WTC11 (cell line): Measurements from ENCODE around the gene ATF7. TPM values are rescaled to one million over a fixed set of nuclear protein-coding genes. Genes with fewer than 3 reads are reported as not detected.

Source experiments
- ATAC-seq: fragments of 200-7000 bp; cut with Tn5 transposase; 2 replicates; pipeline ENCODE4 v1.10.0; 2021; ENCODE audit warnings: mild to moderate bottlenecking, moderate library complexity
- CTCF ChIA-PET: fragments of 300-600 bp; sonication (Branson Sonifier 250); formaldehyde crosslinking; loops from one replicate; lab custom pipeline; 2021; ENCODE audit warnings: antibody characterized with exemption; lab: Charles Lee
- POLR2A ChIA-PET: fragments of 350-600 bp; sonication (Branson Sonifier 250); formaldehyde crosslinking; loops from one replicate; lab custom pipeline; 2021; ENCODE audit warnings: antibody characterized with exemption; lab: Charles Lee
- DNase-seq: peaks from one replicate; pipeline ENCODE4 v3.0.0; 2021; ENCODE audit warnings: low spot score
- H3K27ac Mint-ChIP-seq: 2 replicates; pipeline ENCODE4 v1.8.0; 2021; ENCODE audit warnings: mixed read lengths
- H3K27me3 Mint-ChIP-seq: 2 replicates; pipeline ENCODE4 v1.8.0; 2021; ENCODE audit warnings: low read depth, mild to moderate bottlenecking, moderate library complexity, mixed read lengths
- H3K36me3 Mint-ChIP-seq: 2 replicates; pipeline ENCODE4 v1.8.0; 2021; ENCODE audit warnings: mixed read lengths
- H3K4me1 Mint-ChIP-seq: 2 replicates; pipeline ENCODE4 v1.8.0; 2022; ENCODE audit warnings: mixed read lengths
- H3K4me3 Mint-ChIP-seq: 2 replicates; pipeline ENCODE4 v1.8.0; 2021; ENCODE audit warnings: mild to moderate bottlenecking, moderate library complexity, mixed read lengths
- H3K9me3 Mint-ChIP-seq: 2 replicates; pipeline ENCODE4 v1.8.0; 2021; ENCODE audit warnings: mixed read lengths
- E2F5 ChIP-seq: sonication (generic); formaldehyde crosslinking; IDR thresholded peaks from 2 replicates; pipeline ENCODE4 v1.8.1; 2022; ENCODE audit warnings: mild to moderate bottlenecking, moderate library complexity, missing genetic modification reagents
- EMX1 ChIP-seq: fragments of 250-450 bp; sonication (Bioruptor Pico); IDR thresholded peaks from 2 replicates; pipeline ENCODE4 v1.8.0; 2021; ENCODE audit warnings: mild to moderate bottlenecking
- ESRRA ChIP-seq: sonication (generic); formaldehyde crosslinking; IDR thresholded peaks from 2 replicates; pipeline ENCODE4 v1.8.1; 2022; ENCODE audit warnings: mild to moderate bottlenecking, missing genetic modification reagents, borderline replicate concordance
- JAZF1 ChIP-seq: fragments of 250-450 bp; sonication (Bioruptor Pico); IDR thresholded peaks from 2 replicates; pipeline ENCODE4 v1.9.0; 2021; ENCODE audit warnings: moderate library complexity, mild to moderate bottlenecking, inconsistent platforms
- MAX ChIP-seq: sonication (generic); formaldehyde crosslinking; IDR thresholded peaks from 2 replicates; pipeline ENCODE4 v1.8.0; 2022; ENCODE audit warnings: mild to moderate bottlenecking, missing genetic modification reagents
- NR1H2 ChIP-seq: sonication (generic); formaldehyde crosslinking; IDR thresholded peaks from 2 replicates; pipeline ENCODE4 v1.9.0; 2021; ENCODE audit warnings: mild to moderate bottlenecking, moderate library complexity, missing genetic modification reagents
- NR2C2 ChIP-seq: sonication (generic); formaldehyde crosslinking; IDR thresholded peaks from 2 replicates; pipeline ENCODE4 v1.8.0; 2022; ENCODE audit warnings: mild to moderate bottlenecking, missing genetic modification reagents
- PRDM15 ChIP-seq: sonication (generic); formaldehyde crosslinking; IDR thresholded peaks from 2 replicates; pipeline ENCODE4 v1.8.0; 2022; ENCODE audit warnings: missing genetic modification reagents
- SMAD3 ChIP-seq: sonication (generic); formaldehyde crosslinking; IDR thresholded peaks from 2 replicates; pipeline ENCODE4 v1.8.0; 2022; ENCODE audit warnings: missing genetic modification reagents, mild to moderate bottlenecking, borderline replicate concordance
- TCF7 ChIP-seq: sonication (generic); formaldehyde crosslinking; IDR thresholded peaks from 2 replicates; pipeline ENCODE4 v1.8.0; 2022; ENCODE audit warnings: mild to moderate bottlenecking, low read depth, missing genetic modification reagents, moderate library complexity
- ZNF138 ChIP-seq: sonication (generic); formaldehyde crosslinking; conservative IDR thresholded peaks from 2 replicates; pipeline ENCODE4 v1.8.1; 2022; ENCODE audit warnings: mild to moderate bottlenecking, moderate library complexity, missing genetic modification reagents
- ZNF263 ChIP-seq: sonication (generic); formaldehyde crosslinking; IDR thresholded peaks from 2 replicates; pipeline ENCODE4 v1.8.1; 2022; ENCODE audit warnings: low read depth, mild to moderate bottlenecking, moderate library complexity, missing genetic modification reagents
- ZNF281 ChIP-seq: sonication (generic); formaldehyde crosslinking; IDR thresholded peaks from 2 replicates; pipeline ENCODE4 v1.8.0; 2023; ENCODE audit warnings: mild to moderate bottlenecking, missing genetic modification reagents
- ZNF317 ChIP-seq: sonication (generic); formaldehyde crosslinking; IDR thresholded peaks from 2 replicates; pipeline ENCODE4 v1.8.1; 2023; ENCODE audit warnings: low read depth, mild to moderate bottlenecking, moderate library complexity, missing genetic modification reagents, borderline replicate concordance
- ZNF512 ChIP-seq: sonication (generic); formaldehyde crosslinking; IDR thresholded peaks from 2 replicates; pipeline ENCODE4 v1.8.1; 2022; ENCODE audit warnings: missing genetic modification reagents, borderline replicate concordance
- ZNF671 ChIP-seq: fragments of 250-450 bp; sonication (Bioruptor Pico); IDR thresholded peaks from 2 replicates; pipeline ENCODE4 v1.8.0; 2021; ENCODE audit warnings: mild to moderate bottlenecking
- total RNA-seq: library from RNA; stranded (reverse); gene quantifications from 3 replicates; pipeline ENCODE4 v1.2.3, GENCODE V29; 2021

ATF7 gene
- total RNA-seq, 1 experiment from 2014 or later: 16.3 TPM

GRCh38 chr12:53602176-53602864 is 23.9 kb downstream of the ATF7 start:
- peaks cover 33% of the 10 kb centered on the region for H3K4me1 Mint-ChIP-seq
- no peaks in the 10 kb centered on the region for H3K9me3 Mint-ChIP-seq
- H3K27ac Mint-ChIP-seq: peak overlapping the region; percentile 20; the same call in 1 of the 2 replicates
- H3K36me3 Mint-ChIP-seq: no peaks in the 10 kb centered on the region; the same call in 1 of the 2 replicates
- ATAC-seq (no peak), DNase-seq (no peak)
- ChIA-PET POLR2A (no interaction called here), CTCF (interaction anchor here (0.9 to 1.3 kb wide), 5 partner anchors 11 to 75 kb away, joined by 3 to 9 read pairs (median 3); partner anchors contain the start of gene ATP5MC2)
- H3K4me3 Mint-ChIP-seq: no peak overlapping the region
- no peak for TF ChIP-seq ZNF317 (CRISPR knock-in tag)
- no peak for TF ChIP-seq SMAD3 (CRISPR knock-in tag)
- TF ChIP-seq NR1H2 (CRISPR knock-in tag): no peak
- TF ChIP-seq ZNF138: no peak
- TF ChIP-seq EMX1: no peak
- no peak for TF ChIP-seq ESRRA
- TF ChIP-seq ZNF671 (CRISPR knock-in tag): no peak
- TF ChIP-seq JAZF1 (CRISPR knock-in tag): no peak
- TF ChIP-seq NR2C2: no peak
- TF ChIP-seq ZNF512 (CRISPR knock-in tag): no peak
- no peaks in the 10 kb centered on the region for H3K27me3 Mint-ChIP-seq

- no peaks in the 10 kb centered on the region for H3K9me3 Mint-ChIP-seq
- POLR2A ChIA-PET: no interaction called here
- no peak overlapping the region for H3K4me3 Mint-ChIP-seq
- CTCF ChIA-PET: no interaction called here
- no peak for TF ChIP-seq ZNF281 (CRISPR knock-in tag)
- no peak for TF ChIP-seq E2F5 (CRISPR knock-in tag)
- TF ChIP-seq PRDM15 (CRISPR knock-in tag): no peak
- no peak for TF ChIP-seq JAZF1 (CRISPR knock-in tag)
- TF ChIP-seq ZNF263 (CRISPR knock-in tag): no peak
- TF ChIP-seq MAX (CRISPR knock-in tag): no peak
- TF ChIP-seq TCF7 (CRISPR knock-in tag): no peak
- TF ChIP-seq, all 79 proteins: peak for 0
- DNase-seq (no peak), ATAC-seq (no peak)
- H3K4me1 Mint-ChIP-seq: peaks cover 33% of the 10 kb centered on the region
- H3K27ac Mint-ChIP-seq: no peak overlapping the region
- H3K36me3 Mint-ChIP-seq: no peaks in the 10 kb centered on the region; the same call in 1 of the 2 replicates
- no peaks in the 10 kb centered on the region for H3K27me3 Mint-ChIP-seq
Measured at GRCh38 chr12:53601296-53601847, 24.8 kb downstream of the ATF7 start.
